Natural killer cell (primary cell): Measurements from ENCODE around the gene ZPLD1. TPM values are rescaled to one million over a fixed set of nuclear protein-coding genes. Genes with fewer than 3 reads are reported as not detected.

Experiments
- ATAC-seq, 3 donors: fragments of 150-1000 bp in 2 of 3; fragments of 200-7000 bp in 1 of 3; cut with Tn5 transposase; 1 replicate in 1 of 3; 2 replicates in 2 of 3; pipeline ENCODE4 v1.10.0; 2021; ENCODE audit warnings: mild to moderate bottlenecking in 2 of 3, moderate library complexity in 2 of 3
- DNase-seq, 2 donors: peaks; one replicate each; pipeline versions ENCODE4 v3.0.0 to v3.0.0-alpha.2; 2013 to 2021; ENCODE audit warnings: mixed read lengths in 1 of 2
- H3K27ac ChIP-seq: one replicate; pipeline ENCODE4 v1.5.1; 2013; ENCODE audit warnings: mild to moderate bottlenecking, low read length
- H3K27me3 ChIP-seq: one replicate; pipeline ENCODE4 v1.6.1; 2013; ENCODE audit warnings: low read length; ENCODE audit not compliant: control insufficient read depth, insufficient read depth
- H3K36me3 ChIP-seq: one replicate; pipeline ENCODE4 v1.6.1; 2013; ENCODE audit warnings: low read length; ENCODE audit not compliant: control insufficient read depth, insufficient read depth
- H3K4me1 ChIP-seq: one replicate; pipeline ENCODE4 v1.6.1; 2013; ENCODE audit warnings: low read length; ENCODE audit not compliant: control insufficient read depth, insufficient read depth
- H3K4me3 ChIP-seq: one replicate; pipeline ENCODE4 v1.5.1; 2013; ENCODE audit warnings: low read length
- H3K9me3 ChIP-seq: one replicate; pipeline ENCODE4 v1.6.1; 2013; ENCODE audit warnings: low read length; ENCODE audit not compliant: control insufficient read depth, insufficient read depth
- H3K27ac Mint-ChIP-seq, 2 donors: one replicate each; pipeline ENCODE4 v1.8.0; 2022; ENCODE audit warnings: mild to moderate bottlenecking in 2 of 2, mixed read lengths in 2 of 2, moderate library complexity in 1 of 2
- H3K27me3 Mint-ChIP-seq, 2 donors: one replicate each; pipeline ENCODE4 v1.8.0; 2022; ENCODE audit warnings: low read depth in 2 of 2, mixed read lengths in 2 of 2
- H3K36me3 Mint-ChIP-seq: one replicate; pipeline ENCODE4 v1.8.0; 2022; ENCODE audit warnings: mixed read lengths
- H3K4me1 Mint-ChIP-seq, 2 donors: one replicate each; pipeline ENCODE4 v1.8.0; 2022; ENCODE audit warnings: mixed read lengths in 2 of 2
- H3K4me3 Mint-ChIP-seq: one replicate; pipeline ENCODE4 v1.8.0; 2022; ENCODE audit warnings: mild to moderate bottlenecking, moderate library complexity, mixed read lengths
- H3K9me3 Mint-ChIP-seq, 2 donors: one replicate each; pipeline ENCODE4 v1.8.0; 2022; ENCODE audit warnings: mixed read lengths in 2 of 2
- WGBS: methylation state at CpG from one replicate; pipeline ENCODE4 v1.1.7; 2013; ENCODE audit warnings: missing lambda C conversion rate; ENCODE audit not compliant: insufficient coverage; 5-methylcytosine and 5-hydroxymethylcytosine counted together
- intact Hi-C: fragments of 100-400 bp; cut with micrococcal nuclease; formaldehyde crosslinking; loops from one replicate; pipeline ENCODE4 v1.14.2; 2022
- total RNA-seq, 4 donors: library from RNA; stranded (reverse); fragments of 120-200 nt in 1 of 4; gene quantifications; one replicate each; pipeline versions ENCODE4 v1.2.3 to v1.2.4, GENCODE V29; 2013 to 2022
- TF ChIP-seq, protein P1 (sequence below): fragments of 200-600 bp; IDR thresholded peaks from one replicate; pipeline ENCODE4 v1.8.0; 2022; ENCODE audit warnings: antibody characterized with exemption

Gene ZPLD1
- total RNA-seq, 3 donors from 2014 or later (not counting 1 experiment from before 2014, with no cell fraction given) = not detected

GRCh38 chr3:102497571-102497970 is 62.8 kb downstream of the ZPLD1 start:
- Mint-ChIP-seq H3K4me3 (no peak overlapping the region), H3K4me1 (no peaks in the 10 kb centered on the region), H3K27me3 (no peaks in the 10 kb centered on the region), H3K36me3 (no peaks in the 10 kb centered on the region), H3K9me3 (peaks cover 5 to 6% of the 10 kb centered on the region in 2 donors), H3K27ac (no peak overlapping the region)
- WGBS = 100% methylated on average over 1 of the region's 3 CpGs
- H3K4me1 ChIP-seq = no peaks in the 10 kb centered on the region
- no peak for DNase-seq
- no peak overlapping the region for H3K4me3 ChIP-seq
- no peaks in the 10 kb centered on the region for H3K9me3 ChIP-seq
- TF ChIP-seq, protein P1, sequence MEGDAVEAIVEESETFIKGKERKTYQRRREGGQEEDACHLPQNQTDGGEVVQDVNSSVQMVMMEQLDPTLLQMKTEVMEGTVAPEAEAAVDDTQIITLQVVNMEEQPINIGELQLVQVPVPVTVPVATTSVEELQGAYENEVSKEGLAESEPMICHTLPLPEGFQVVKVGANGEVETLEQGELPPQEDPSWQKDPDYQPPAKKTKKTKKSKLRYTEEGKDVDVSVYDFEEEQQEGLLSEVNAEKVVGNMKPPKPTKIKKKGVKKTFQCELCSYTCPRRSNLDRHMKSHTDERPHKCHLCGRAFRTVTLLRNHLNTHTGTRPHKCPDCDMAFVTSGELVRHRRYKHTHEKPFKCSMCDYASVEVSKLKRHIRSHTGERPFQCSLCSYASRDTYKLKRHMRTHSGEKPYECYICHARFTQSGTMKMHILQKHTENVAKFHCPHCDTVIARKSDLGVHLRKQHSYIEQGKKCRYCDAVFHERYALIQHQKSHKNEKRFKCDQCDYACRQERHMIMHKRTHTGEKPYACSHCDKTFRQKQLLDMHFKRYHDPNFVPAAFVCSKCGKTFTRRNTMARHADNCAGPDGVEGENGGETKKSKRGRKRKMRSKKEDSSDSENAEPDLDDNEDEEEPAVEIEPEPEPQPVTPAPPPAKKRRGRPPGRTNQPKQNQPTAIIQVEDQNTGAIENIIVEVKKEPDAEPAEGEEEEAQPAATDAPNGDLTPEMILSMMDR = no peak
- ATAC-seq = no peak
- intact Hi-C loops = no loop called here
- H3K36me3 ChIP-seq = no peaks in the 10 kb centered on the region
- no peak overlapping the region for H3K27ac ChIP-seq
- H3K27me3 ChIP-seq = no peaks in the 10 kb centered on the region

DNA sequence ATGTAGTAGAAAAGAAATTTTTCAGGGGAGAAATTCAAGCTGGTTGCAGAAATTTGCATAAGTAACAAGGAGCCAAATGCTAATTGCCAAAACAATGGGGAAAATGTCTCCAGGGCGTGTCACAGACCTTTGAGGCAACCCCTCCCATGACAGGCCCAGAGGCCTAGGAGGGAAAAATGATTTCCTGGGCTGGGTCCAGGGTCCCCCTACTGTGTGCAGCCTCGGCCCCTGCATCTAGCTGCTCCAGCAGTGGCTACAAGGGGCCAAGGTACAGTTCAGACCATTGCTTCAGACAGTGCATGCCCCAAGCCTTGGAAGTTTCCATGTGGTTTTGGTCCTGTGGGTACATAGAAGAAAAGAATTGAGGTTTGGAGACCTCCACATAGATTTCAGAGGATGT is 70.7 kb downstream of the ZPLD1 start:
- no peak for ATAC-seq

GRCh38 chr3:102510663-102511062 is 75.8 kb downstream of the ZPLD1 start:
- DNase-seq = no peak
- Mint-ChIP-seq H3K27me3 (no peaks in the 10 kb centered on the region), H3K9me3 (peaks cover 0 to 2% of the 10 kb centered on the region in 2 donors), H3K27ac (no peak overlapping the region), H3K4me3 (no peak overlapping the region), H3K4me1 (no peaks in the 10 kb centered on the region), H3K36me3 (no peaks in the 10 kb centered on the region)
- WGBS = 93% methylated on average over 3 of the region's 3 CpGs
- no peaks in the 10 kb centered on the region for H3K4me1 ChIP-seq
- ATAC-seq = no peak
- H3K9me3 ChIP-seq = no peaks in the 10 kb centered on the region
- H3K27ac ChIP-seq = no peak overlapping the region
- TF ChIP-seq, protein P1 = no peak
- no peak overlapping the region for H3K4me3 ChIP-seq
- no peaks in the 10 kb centered on the region for H3K36me3 ChIP-seq
- intact Hi-C loops = no loop called here
- H3K27me3 ChIP-seq = no peaks in the 10 kb centered on the region

More for the DNA sequence above, 70.7 kb downstream of the ZPLD1 start:
- Mint-ChIP-seq H3K27ac (no peak overlapping the region), H3K36me3 (no peaks in the 10 kb centered on the region), H3K9me3 (peaks cover 0 to 4% of the 10 kb centered on the region in 2 donors), H3K4me1 (no peaks in the 10 kb centered on the region), H3K4me3 (no peak overlapping the region), H3K27me3 (no peaks in the 10 kb centered on the region)
- Histone ChIP-seq H3K36me3 (no peaks in the 10 kb centered on the region), H3K4me3 (no peak overlapping the region), H3K4me1 (no peaks in the 10 kb centered on the region), H3K9me3 (no peaks in the 10 kb centered on the region), H3K27me3 (no peaks in the 10 kb centered on the region), H3K27ac (no peak overlapping the region)
- no peak for DNase-seq
- intact Hi-C loops = no loop called here
- TF ChIP-seq, protein P1 = no peak
- 67% methylated on average over 2 of the region's 2 CpGs for WGBS

GRCh38 chr3:102511168-102511567 is 76.4 kb downstream of the ZPLD1 start:
- Mint-ChIP-seq H3K36me3 (no peaks in the 10 kb centered on the region), H3K27me3 (no peaks in the 10 kb centered on the region), H3K27ac (no peak overlapping the region), H3K4me1 (no peaks in the 10 kb centered on the region), H3K9me3 (peaks cover 0 to 2% of the 10 kb centered on the region in 2 donors), H3K4me3 (no peak overlapping the region)
- H3K4me3 ChIP-seq = no peak overlapping the region
- H3K27me3 ChIP-seq = no peaks in the 10 kb centered on the region
- WGBS = 80% methylated on average over 1 of the region's 1 CpG
- ATAC-seq = no peak
- intact Hi-C loops = no loop called here
- DNase-seq = no peak
- H3K4me1 ChIP-seq = no peaks in the 10 kb centered on the region
- no peaks in the 10 kb centered on the region for H3K36me3 ChIP-seq
- H3K27ac ChIP-seq = no peak overlapping the region
- TF ChIP-seq, protein P1 = no peak
- no peaks in the 10 kb centered on the region for H3K9me3 ChIP-seq
